CD4-positive, CD25-positive, alpha-beta regulatory T cell (primary cell): ENCODE data around the gene PRR20G. TPM values are rescaled to one million over a fixed set of nuclear protein-coding genes. Genes with fewer than 3 reads are reported as not detected.

Source experiments
- ATAC-seq, 2 donors: fragments of 150-1000 bp; cut with Tn5 transposase; one replicate each; pipeline ENCODE4 v1.10.0; 2021; ENCODE audit warnings: low read depth in 2 of 2, moderate number of reproducible peaks in 2 of 2, moderate library complexity in 1 of 2
- DNase-seq, 3 donors: peaks; one replicate each; pipeline versions ENCODE4 v3.0.0 to v3.0.0-alpha.2; 2012 to 2022; ENCODE audit warnings: mixed read lengths in 1 of 3
- H3K27ac ChIP-seq: one replicate; pipeline ENCODE4 v1.7.0; 2013; ENCODE audit warnings: mild to moderate bottlenecking, low read length; ENCODE audit not compliant: insufficient read depth, poor library complexity, severe bottlenecking
- H3K27me3 ChIP-seq: one replicate; pipeline ENCODE4 v1.7.0; 2013; ENCODE audit warnings: low read length; ENCODE audit not compliant: control insufficient read depth, insufficient read depth
- H3K36me3 ChIP-seq: one replicate; pipeline ENCODE4 v1.7.0; 2013; ENCODE audit warnings: mild to moderate bottlenecking, low read length, moderate library complexity; ENCODE audit not compliant: control insufficient read depth, insufficient read depth
- H3K4me1 ChIP-seq: 2 replicates; pipeline ENCODE4 v1.7.0; 2013; ENCODE audit warnings: mild to moderate bottlenecking, low read length; ENCODE audit not compliant: insufficient read depth, control insufficient read depth, poor library complexity, severe bottlenecking
- H3K4me3 ChIP-seq: one replicate; pipeline ENCODE4 v1.7.0; 2013; ENCODE audit warnings: low read depth, mild to moderate bottlenecking, low read length, moderate library complexity
- H3K9me3 ChIP-seq, 2 experiments: 1 replicate in 1 of 2; 2 replicates in 1 of 2; pipeline ENCODE4 v1.7.0; 2013; ENCODE audit warnings: low read length in 2 of 2, mild to moderate bottlenecking in 1 of 2, moderate library complexity in 1 of 2; ENCODE audit not compliant: control insufficient read depth in 2 of 2
- H3K27ac Mint-ChIP-seq, 3 donors: one replicate each; pipeline ENCODE4 v1.8.0; 2020 to 2022; ENCODE audit warnings: mild to moderate bottlenecking in 3 of 3, mixed read lengths in 3 of 3, moderate library complexity in 2 of 3
- H3K27me3 Mint-ChIP-seq: one replicate; pipeline ENCODE4 v1.8.0; 2022; ENCODE audit warnings: mild to moderate bottlenecking, mixed read lengths
- H3K36me3 Mint-ChIP-seq: one replicate; pipeline ENCODE4 v1.8.0; 2020; ENCODE audit warnings: mixed read lengths
- H3K4me1 Mint-ChIP-seq, 4 donors: one replicate each; pipeline ENCODE4 v1.8.0; 2020 to 2022; ENCODE audit warnings: mixed read lengths in 4 of 4, mild to moderate bottlenecking in 1 of 4
- H3K4me3 Mint-ChIP-seq, 4 donors: one replicate each; pipeline ENCODE4 v1.8.0; 2020 to 2022; ENCODE audit warnings: mild to moderate bottlenecking in 4 of 4, mixed read lengths in 4 of 4, moderate library complexity in 3 of 4
- H3K9me3 Mint-ChIP-seq, 7 donors: one replicate each; pipeline ENCODE4 v1.8.0; 2020 to 2022; ENCODE audit warnings: mixed read lengths in 7 of 7, mild to moderate bottlenecking in 3 of 7, moderate library complexity in 2 of 7
- polyA plus RNA-seq, 4 donors: library from polyadenylated mRNA; unstranded; fragments of 300-500 nt; fragmentation: Illumina TruSeq; gene quantifications; one replicate each; pipeline ENCODE4 v1.2.3, GENCODE V29; 2021
- total RNA-seq: library from RNA; stranded (reverse); gene quantifications from one replicate; pipeline ENCODE4 v1.2.3, GENCODE V29; 2022

PRR20G gene
- total and polyA plus RNA-seq, 5 donors from 2014 or later, result not detected

- peaks cover 0 to 17% (median 6%) of the 10 kb centered on the region in 7 donors for H3K9me3 Mint-ChIP-seq
- H3K27ac Mint-ChIP-seq, result no peak overlapping the region
Measured at GRCh38 chr3:127235706-127236105, 52.1 kb downstream of the PRR20G start.

GRCh38 chr3:127234778-127235177 lies 53.1 kb downstream of the PRR20G start:
- peaks cover 19% of the 10 kb centered on the region for H3K36me3 Mint-ChIP-seq
- peaks cover 0 to 13% (median 2%) of the 10 kb centered on the region in 7 donors for H3K9me3 Mint-ChIP-seq
- no peak for ATAC-seq
- no peaks in the 10 kb centered on the region for H3K4me1 ChIP-seq
- no peaks in the 10 kb centered on the region for H3K4me1 Mint-ChIP-seq
- no peaks in the 10 kb centered on the region for H3K36me3 ChIP-seq
- no peak overlapping the region for H3K27ac ChIP-seq
- peaks cover under 1% of the 10 kb centered on the region for H3K27me3 Mint-ChIP-seq
- no peak for DNase-seq
- H3K9me3 ChIP-seq, result no peaks in the 10 kb centered on the region
- H3K27me3 ChIP-seq, result no peaks in the 10 kb centered on the region
- no peak overlapping the region for H3K4me3 ChIP-seq
- no peak overlapping the region for H3K27ac Mint-ChIP-seq
- H3K4me3 Mint-ChIP-seq, result no peak overlapping the region

More at GRCh38 chr3:127235706-127236105, 52.1 kb downstream of the PRR20G start:
- DNase-seq (no peak), ATAC-seq (no peak)
- H3K36me3 Mint-ChIP-seq, result peaks cover 17% of the 10 kb centered on the region
- H3K27me3 Mint-ChIP-seq, result no peaks in the 10 kb centered on the region
- H3K9me3 ChIP-seq, result no peaks in the 10 kb centered on the region
- no peak overlapping the region for H3K4me3 Mint-ChIP-seq
- H3K4me3 ChIP-seq, result no peak overlapping the region
- no peaks in the 10 kb centered on the region for H3K27me3 ChIP-seq
- H3K36me3 ChIP-seq, result no peaks in the 10 kb centered on the region
- no peaks in the 10 kb centered on the region for H3K4me1 Mint-ChIP-seq
- no peaks in the 10 kb centered on the region for H3K4me1 ChIP-seq
- H3K27ac ChIP-seq, result no peak overlapping the region

Other genes with a start within 250 kb of the PRR20G start
- gene PRR23E, start 94.9 kb downstream of the PRR20G start, total RNA-seq, result not detected
- not detected for gene PRR23E, start 94.9 kb downstream of the PRR20G start, polyA plus RNA-seq